H1 (cell line): Measurements from ENCODE around the gene RNF32. TPM values are rescaled to one million over a fixed set of nuclear protein-coding genes. Genes with fewer than 3 reads are reported as not detected.
A peak's percentile ranks its signal among the peaks of the same experiment; 100 is the strongest.

Source experiments
- CBX8 ChIP-seq: fragments of 300-800, 300-1000 bp; sonication (generic); IDR thresholded peaks from 2 replicates; pipeline ENCODE4 v1.7.1; 2016; ENCODE audit warnings: low read depth, low read length, borderline replicate concordance
- CHD7 ChIP-seq: fragments of 300-600 bp; sonication (generic); IDR thresholded peaks from 2 replicates; pipeline ENCODE4 v1.7.1; 2012; ENCODE audit warnings: low read length, moderate library complexity, mild to moderate bottlenecking, inconsistent platforms; ENCODE audit not compliant: insufficient replicate concordance
- CREB1 ChIP-seq: IDR thresholded peaks from 2 replicates; pipeline ENCODE4 v1.6.1; 2012; ENCODE audit warnings: inconsistent platforms
- EP300 ChIP-seq, 2 experiments: IDR thresholded peaks; 1 replicate in 1 of 2; 2 replicates in 1 of 2; pipeline ENCODE4 v1.6.1; 2011 to 2012; ENCODE audit warnings: low read depth in 2 of 2, low read length in 2 of 2, mild to moderate bottlenecking in 2 of 2, borderline replicate concordance in 1 of 2, inconsistent platforms in 1 of 2, moderate library complexity in 1 of 2
- MAX ChIP-seq: IDR thresholded peaks from 2 replicates; pipeline ENCODE4 v1.6.1; 2012; ENCODE audit warnings: inconsistent platforms
- PHF8 ChIP-seq: fragments of 200-600 bp; sonication (generic); conservative IDR thresholded peaks from 2 replicates; pipeline ENCODE4 v1.7.1; 2012; ENCODE audit warnings: low read depth, mild to moderate bottlenecking, inconsistent platforms, low read length, moderate library complexity
- POLR2AphosphoS5 ChIP-seq: IDR thresholded peaks from 2 replicates; pipeline ENCODE4 v1.6.1; 2011; ENCODE audit warnings: low read depth, low read length
- POU5F1 ChIP-seq: IDR thresholded peaks from 2 replicates; pipeline ENCODE4 v1.6.1; 2011; ENCODE audit warnings: low read depth, mild to moderate bottlenecking, low read length, moderate library complexity
- RBBP5 ChIP-seq: IDR thresholded peaks from 2 replicates; pipeline ENCODE4 v1.7.1; 2012; ENCODE audit warnings: low read depth, mild to moderate bottlenecking, inconsistent platforms, low read length, moderate library complexity, borderline replicate concordance
- polyA plus RNA-seq, 7 experiments: library from polyadenylated mRNA; depleted of rRNA in 3 of 7; stranded (reverse) in 5 of 7; unstranded in 2 of 7; fragments of >200 nt in 5 of 7; fragments of 200-250 nt in 2 of 7; gene quantifications; 1 replicate in 5 of 7; 2 replicates in 1 of 7; 4 replicates in 1 of 7; pipeline versions ENCODE4 v1.2.1 to v1.2.3, GENCODE V29; 2011 to 2013; ENCODE audit warnings: missing spikeins in 2 of 7, mixed read lengths in 2 of 7
- total RNA-seq: library from RNA; stranded (reverse); fragmentation: NEBNext Ultra II Directional; extraction: Animal tissue kit (Norgen Biotek cat#: 25700); gene quantifications from 2 replicates; pipeline ENCODE4 v1.2.1, GENCODE V29; 2021

RNF32 gene
- total and polyA plus RNA-seq, 2 of the 8 experiments (the other 6 are each of a cell fraction or from before 2014, with no cell fraction given): 0.48 to 1.2 TPM

GRCh38 chr7:156616269-156617202 lies 24.0 kb upstream of the RNF32 start (continued):
- TF ChIP-seq CHD7 (no peak), EP300 (IDR thresholded peaks at IDR 0.05; ENCODE audit: borderline replicate concordance in 1 of 2, low read depth in 2 of 2, low read length in 2 of 2) (no peak), MAX (no peak), RBBP5 (0 out of 2 replicates have a peak, but pooled peaks have one; percentile 51), CBX8 (no peak), PHF8 (no peak), CREB1 (no peak), POLR2AphosphoS5 (no peak), POU5F1 (no peak)
